MCF 10A (cell line): ENCODE data around the gene HSD17B14. TPM values are rescaled to one million over a fixed set of nuclear protein-coding genes. Genes with fewer than 3 reads are reported as not detected.

Experiments
- BruUV-seq: library from RNA; stranded (reverse); fragments of 400-500 nt; replicated peaks from 2 replicates; lab custom pipeline; 2021; lab: Mats Ljungman, UMichigan
- CTCF ChIA-PET: fragments of 300-600 bp; sonication (Branson Sonifier 250); formaldehyde crosslinking; extraction: SDS; loops from one replicate; lab custom pipeline; 2021; ENCODE audit warnings: antibody characterized with exemption, inconsistent platforms; lab: Yijun Ruan, JAX
- POLR2A ChIA-PET: fragments of 300-600, 350-650 bp; sonication (Branson Sonifier 250); formaldehyde crosslinking; extraction: SDS; loops from one replicate; lab custom pipeline; 2020; ENCODE audit warnings: antibody characterized with exemption, inconsistent platforms; lab: Yijun Ruan, JAX
- DNase-seq: peaks from one replicate; pipeline ENCODE4 v3.0.0-alpha.2; 2018; ENCODE audit not compliant: unreplicated experiment
- H3K27ac Mint-ChIP-seq: one replicate; pipeline ENCODE4 v1.8.0; 2022; ENCODE audit warnings: mild to moderate bottlenecking, low read depth, mixed read lengths; ENCODE audit not compliant: unreplicated experiment
- H3K27me3 Mint-ChIP-seq: one replicate; pipeline ENCODE4 v1.8.0; 2022; ENCODE audit warnings: mixed read lengths; ENCODE audit not compliant: insufficient read depth, unreplicated experiment
- H3K36me3 Mint-ChIP-seq: one replicate; pipeline ENCODE4 v1.8.0; 2022; ENCODE audit warnings: mild to moderate bottlenecking, moderate library complexity, mixed read lengths; ENCODE audit not compliant: insufficient read depth, unreplicated experiment
- H3K4me1 Mint-ChIP-seq: one replicate; pipeline ENCODE4 v1.8.0; 2022; ENCODE audit warnings: mixed read lengths; ENCODE audit not compliant: insufficient read depth, unreplicated experiment
- H3K4me3 Mint-ChIP-seq: one replicate; pipeline ENCODE4 v1.8.0; 2022; ENCODE audit warnings: mild to moderate bottlenecking, moderate library complexity, mixed read lengths; ENCODE audit not compliant: unreplicated experiment
- H3K9me3 Mint-ChIP-seq: one replicate; pipeline ENCODE4 v1.8.0; 2022; ENCODE audit warnings: mixed read lengths; ENCODE audit not compliant: unreplicated experiment
- intact Hi-C: fragments of 100-400 bp; cut with micrococcal nuclease; formaldehyde crosslinking; loops from 2 replicates; pipeline ENCODE4 v1.14.1; 2022
- total RNA-seq: library from RNA; stranded (reverse); gene quantifications from 2 replicates; pipeline ENCODE4 v1.2.3, GENCODE V29; 2022
- TF ChIP-seq, protein P1 (sequence below): fragments of 200-600 bp; IDR thresholded peaks from one replicate; pipeline ENCODE4 v1.8.0; 2022; ENCODE audit warnings: antibody characterized with exemption, mild to moderate bottlenecking; ENCODE audit not compliant: unreplicated experiment

Gene HSD17B14
- total RNA-seq, 1 experiment from 2014 or later, result 0.26 TPM

DNA sequence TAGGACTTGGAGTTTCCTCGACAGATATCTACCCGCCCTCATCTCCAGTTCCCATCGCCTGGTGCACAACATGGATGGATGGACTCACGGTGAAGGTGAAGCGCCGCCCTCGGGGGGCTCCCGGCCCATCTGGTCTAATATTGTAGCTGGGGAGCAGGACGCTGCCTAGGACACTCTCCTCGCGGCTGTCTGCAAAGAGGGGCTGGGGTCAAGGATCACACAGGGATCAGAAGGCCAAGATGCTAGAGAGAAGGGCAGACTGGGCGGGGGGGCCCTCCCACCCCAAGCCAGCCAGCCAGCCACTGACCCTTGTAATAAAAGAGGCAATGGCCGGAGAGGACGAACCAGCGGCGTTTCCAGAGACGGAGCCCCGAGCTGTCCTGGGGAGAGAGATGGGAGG, 25.0 kb upstream of the HSD17B14 start:
- intact Hi-C loops, result no loop called here
- ChIA-PET POLR2A (interaction anchor here (1.2 kb wide), 1 partner anchor 11 kb away, joined by 4 read pairs; the partner anchor contains the start of gene PPP1R15A), CTCF (interaction anchor here (2.1 kb wide), 1 partner anchor 19 kb away, joined by 8 read pairs; no protein-coding TSS in a partner anchor)
- H3K9me3 Mint-ChIP-seq, result no peaks in the 10 kb centered on the region
- H3K4me3 Mint-ChIP-seq, result no peak overlapping the region
- TF ChIP-seq, protein P1, sequence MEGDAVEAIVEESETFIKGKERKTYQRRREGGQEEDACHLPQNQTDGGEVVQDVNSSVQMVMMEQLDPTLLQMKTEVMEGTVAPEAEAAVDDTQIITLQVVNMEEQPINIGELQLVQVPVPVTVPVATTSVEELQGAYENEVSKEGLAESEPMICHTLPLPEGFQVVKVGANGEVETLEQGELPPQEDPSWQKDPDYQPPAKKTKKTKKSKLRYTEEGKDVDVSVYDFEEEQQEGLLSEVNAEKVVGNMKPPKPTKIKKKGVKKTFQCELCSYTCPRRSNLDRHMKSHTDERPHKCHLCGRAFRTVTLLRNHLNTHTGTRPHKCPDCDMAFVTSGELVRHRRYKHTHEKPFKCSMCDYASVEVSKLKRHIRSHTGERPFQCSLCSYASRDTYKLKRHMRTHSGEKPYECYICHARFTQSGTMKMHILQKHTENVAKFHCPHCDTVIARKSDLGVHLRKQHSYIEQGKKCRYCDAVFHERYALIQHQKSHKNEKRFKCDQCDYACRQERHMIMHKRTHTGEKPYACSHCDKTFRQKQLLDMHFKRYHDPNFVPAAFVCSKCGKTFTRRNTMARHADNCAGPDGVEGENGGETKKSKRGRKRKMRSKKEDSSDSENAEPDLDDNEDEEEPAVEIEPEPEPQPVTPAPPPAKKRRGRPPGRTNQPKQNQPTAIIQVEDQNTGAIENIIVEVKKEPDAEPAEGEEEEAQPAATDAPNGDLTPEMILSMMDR, result no peak
- no peak overlapping the region for H3K27ac Mint-ChIP-seq
- no peak for DNase-seq
- H3K27me3 Mint-ChIP-seq, result no peaks in the 10 kb centered on the region
- H3K4me1 Mint-ChIP-seq, result no peaks in the 10 kb centered on the region
- H3K36me3 Mint-ChIP-seq, result no peaks in the 10 kb centered on the region
- BruUV-seq, result no TSS peak

DNA sequence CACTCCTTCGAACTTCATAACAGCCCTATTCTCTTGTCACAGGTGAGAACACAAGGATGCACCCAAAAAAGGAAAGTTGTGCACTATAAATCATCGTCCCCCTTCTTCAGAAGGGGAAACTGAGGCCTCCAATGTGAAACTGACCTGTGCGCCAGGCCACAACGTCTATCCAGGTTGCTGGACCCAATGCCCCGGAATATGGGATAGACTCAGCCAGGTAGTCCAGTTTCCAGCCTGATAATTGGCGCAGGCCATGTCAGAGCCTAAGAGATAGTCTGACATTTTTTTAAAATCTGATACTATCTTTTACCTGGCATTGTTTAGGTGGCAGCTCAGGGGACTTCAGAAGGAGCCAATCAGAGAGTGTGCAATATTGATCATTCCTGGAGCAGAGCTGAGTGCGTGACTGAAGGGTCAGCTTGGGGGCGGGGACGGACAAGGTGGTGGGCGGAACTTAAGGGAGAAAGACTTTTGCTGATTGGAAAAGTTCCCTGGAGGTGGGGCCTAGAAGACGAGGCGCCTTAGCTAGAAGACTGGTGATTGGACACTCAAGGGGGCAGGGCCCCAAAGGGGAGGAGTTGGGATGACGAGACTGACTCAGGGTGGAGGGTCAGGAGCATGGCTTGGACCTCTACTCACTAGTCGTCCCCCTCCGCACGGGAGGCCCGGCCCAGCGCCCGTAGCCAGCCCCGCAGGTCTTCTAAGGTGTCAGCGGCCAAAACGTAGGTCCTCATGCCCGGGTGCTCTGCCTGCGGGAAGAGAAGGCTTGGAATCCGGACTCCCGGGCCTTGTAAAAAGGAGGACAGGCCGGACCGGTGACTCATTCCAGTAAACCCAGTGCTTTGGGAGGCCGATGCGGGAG, 23.7 kb upstream of the HSD17B14 start:
- H3K9me3 Mint-ChIP-seq, result no peaks in the 10 kb centered on the region
- H3K4me1 Mint-ChIP-seq, result no peaks in the 10 kb centered on the region
- no TSS peak for BruUV-seq
- no peaks in the 10 kb centered on the region for H3K36me3 Mint-ChIP-seq
- DNase-seq, result no peak
- CTCF ChIA-PET, result interaction anchor here (0.7 kb wide), 1 partner anchor 10 kb away, joined by 5 read pairs; no protein-coding TSS in a partner anchor
- no peak overlapping the region for H3K4me3 Mint-ChIP-seq
- TF ChIP-seq, protein P1, result no peak
- intact Hi-C loops, result no loop called here
- POLR2A ChIA-PET, result interaction anchor here (0.5 kb wide), 1 partner anchor 849 kb away, joined by 3 read pairs; no protein-coding TSS in a partner anchor
- no peak overlapping the region for H3K27ac Mint-ChIP-seq
- H3K27me3 Mint-ChIP-seq, result no peaks in the 10 kb centered on the region

DNA sequence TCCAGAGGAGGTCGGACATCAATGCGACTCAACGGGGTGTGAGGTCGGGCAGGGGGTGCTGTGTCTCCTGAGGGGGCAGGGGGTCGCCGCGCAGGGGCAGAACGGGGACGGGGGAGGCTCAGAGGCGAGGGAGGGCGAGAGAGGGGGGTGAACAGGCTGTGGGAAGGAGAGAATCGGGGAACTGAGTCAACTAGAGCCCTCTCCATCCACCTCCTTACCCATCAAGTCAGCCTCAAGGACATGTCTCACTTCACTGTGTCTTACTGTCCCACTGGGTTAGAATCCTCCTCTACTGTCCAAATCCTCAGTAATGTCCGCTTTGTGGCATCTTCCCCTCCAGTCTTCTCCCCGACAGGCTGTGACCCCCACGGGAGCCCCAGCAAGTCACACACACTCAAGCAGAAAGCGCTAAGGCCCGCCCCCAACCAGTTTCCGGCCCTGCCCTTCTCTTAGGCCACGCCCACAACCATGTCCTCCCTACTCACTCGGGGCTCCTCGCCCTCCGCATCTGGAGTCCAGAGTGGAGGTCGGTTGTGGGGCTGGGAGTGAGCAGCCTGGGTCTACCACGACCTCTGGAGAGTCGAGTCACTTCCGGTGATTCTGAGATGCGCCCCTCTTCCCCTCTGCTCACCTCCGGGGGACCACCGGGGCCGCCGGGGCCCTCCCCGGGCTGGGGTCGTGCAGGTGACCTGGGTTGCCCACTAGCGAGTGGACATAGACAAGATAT, 22.9 kb upstream of the HSD17B14 start:
- CTCF ChIA-PET, result no interaction called here
- no peaks in the 10 kb centered on the region for H3K9me3 Mint-ChIP-seq
- BruUV-seq, result no TSS peak
- H3K4me1 Mint-ChIP-seq, result no peaks in the 10 kb centered on the region
- POLR2A ChIA-PET, result interaction anchor here (0.7 kb wide), 1 partner anchor 14 kb away, joined by 3 read pairs; no protein-coding TSS in a partner anchor
- DNase-seq, result no peak
- H3K27me3 Mint-ChIP-seq, result no peaks in the 10 kb centered on the region
- no peaks in the 10 kb centered on the region for H3K36me3 Mint-ChIP-seq
- no peak overlapping the region for H3K4me3 Mint-ChIP-seq
- H3K27ac Mint-ChIP-seq, result no peak overlapping the region
- intact Hi-C loops, result no loop called here
- TF ChIP-seq, protein P1, result no peak

DNA sequence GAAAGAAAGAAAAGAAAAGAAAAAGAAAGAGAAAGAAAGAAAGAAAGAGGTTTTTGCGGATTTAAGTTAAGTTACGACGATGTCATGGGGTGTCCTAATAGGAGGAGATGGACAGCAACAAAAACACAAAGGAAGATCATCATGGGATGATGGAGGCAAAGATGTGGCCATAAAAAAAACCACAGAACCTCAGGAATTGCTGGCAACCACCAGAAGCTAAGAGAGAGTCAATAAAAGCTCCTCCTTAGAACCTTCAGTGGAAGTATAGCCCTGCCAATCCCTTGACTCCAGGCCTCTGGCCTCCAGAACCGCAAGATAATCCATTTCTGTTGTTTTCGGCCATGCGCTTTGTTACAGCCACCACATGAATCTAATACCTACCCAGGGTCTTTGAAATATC, 20.6 kb upstream of the HSD17B14 start:
- intact Hi-C loops, result no loop called here
- DNase-seq, result no peak
- CTCF ChIA-PET, result interaction anchor here (0.7 kb wide), 1 partner anchor 13 kb away, joined by 3 read pairs; no protein-coding TSS in a partner anchor
- Mint-ChIP-seq H3K27ac (no peak overlapping the region), H3K36me3 (no peaks in the 10 kb centered on the region), H3K4me1 (no peaks in the 10 kb centered on the region), H3K9me3 (no peaks in the 10 kb centered on the region), H3K27me3 (no peaks in the 10 kb centered on the region), H3K4me3 (no peak overlapping the region)
- POLR2A ChIA-PET, result interaction anchor here (0.6 kb wide), 1 partner anchor 10 kb away, joined by 3 read pairs; no protein-coding TSS in a partner anchor
- TF ChIP-seq, protein P1, result no peak
- no TSS peak for BruUV-seq
